Esophagus squamous epithelium (tissue), 4 donors: Measurements from ENCODE around the gene GPR179.

Source experiments
- CTCF ChIP-seq, 6 experiments: fragments of 450-650 bp in 4 of 6; fragments of 200-600 bp in 2 of 6; sonication (generic) in 2 of 6; IDR thresholded peaks; one replicate each; pipeline ENCODE4 v1.5.1; 2016 to 2019; ENCODE audit warnings: antibody characterized with exemption in 6 of 6, mild to moderate bottlenecking in 4 of 6, moderate library complexity in 4 of 6
- POLR2A ChIP-seq, 4 donors: fragments of 450-650 bp; IDR thresholded peaks; one replicate each; pipeline ENCODE4 v1.6.1; 2017; ENCODE audit warnings: antibody characterized with exemption in 4 of 4, mild to moderate bottlenecking in 4 of 4, moderate library complexity in 3 of 4

- TF ChIP-seq CTCF (IDR thresholded peaks at IDR 0.05) (no peak), POLR2A (IDR thresholded peaks at IDR 0.05) (no peak)
Observed at GRCh38 chr17:38363016-38363415, 19.3 kb upstream of the GPR179 start.
